RWPE2 (cell line): Measurements from ENCODE around the gene PHF2.

Experiments
- ATAC-seq: fragments of 200-7000 bp; cut with Tn5 transposase; 3 replicates; pipeline ENCODE4 v1.9.1; 2021; ENCODE audit warnings: low read depth
- DNase-seq: peaks from one replicate; pipeline ENCODE4 v3.0.0-alpha.2; 2020; ENCODE audit warnings: low spot score
- H3K27ac ChIP-seq: fragments of 450-650 bp; 2 replicates; pipeline ENCODE4 v1.5.1; 2017; ENCODE audit warnings: mild to moderate bottlenecking; ENCODE audit not compliant: poor library complexity, severe bottlenecking
- H3K27me3 ChIP-seq: fragments of 250-450 bp; sonication (Bioruptor Pico); 2 replicates; pipeline ENCODE4 v1.5.1; 2021; ENCODE audit warnings: mild to moderate bottlenecking, moderate library complexity; ENCODE audit not compliant: insufficient read depth, poor library complexity, severe bottlenecking
- H3K36me3 ChIP-seq: fragments of 250-450 bp; sonication (Bioruptor Pico); 2 replicates; pipeline ENCODE4 v1.5.1; 2020; ENCODE audit warnings: low read depth, mild to moderate bottlenecking, moderate library complexity
- H3K4me1 ChIP-seq: fragments of 250-450 bp; sonication (Bioruptor Pico); 2 replicates; pipeline ENCODE4 v1.5.1; 2021; ENCODE audit warnings: mild to moderate bottlenecking, moderate library complexity; ENCODE audit not compliant: insufficient read depth, poor library complexity, severe bottlenecking
- H3K4me3 ChIP-seq: fragments of 250-450 bp; sonication (Bioruptor Pico); 2 replicates; pipeline ENCODE4 v1.5.1; 2021; ENCODE audit warnings: mild to moderate bottlenecking, moderate library complexity; ENCODE audit not compliant: severe bottlenecking
- H3K9me3 ChIP-seq: fragments of 250-450 bp; sonication (Bioruptor Pico); 2 replicates; pipeline ENCODE4 v1.5.1; 2021; ENCODE audit warnings: mild to moderate bottlenecking, moderate library complexity; ENCODE audit not compliant: severe bottlenecking
- TF ChIP-seq, protein P1 (sequence below): fragments of 450-650 bp; IDR thresholded peaks from one replicate; pipeline ENCODE4 v1.5.1; 2017; ENCODE audit warnings: mild to moderate bottlenecking, moderate library complexity; ENCODE audit not compliant: poor library complexity, severe bottlenecking

Gene PHF2

DNA sequence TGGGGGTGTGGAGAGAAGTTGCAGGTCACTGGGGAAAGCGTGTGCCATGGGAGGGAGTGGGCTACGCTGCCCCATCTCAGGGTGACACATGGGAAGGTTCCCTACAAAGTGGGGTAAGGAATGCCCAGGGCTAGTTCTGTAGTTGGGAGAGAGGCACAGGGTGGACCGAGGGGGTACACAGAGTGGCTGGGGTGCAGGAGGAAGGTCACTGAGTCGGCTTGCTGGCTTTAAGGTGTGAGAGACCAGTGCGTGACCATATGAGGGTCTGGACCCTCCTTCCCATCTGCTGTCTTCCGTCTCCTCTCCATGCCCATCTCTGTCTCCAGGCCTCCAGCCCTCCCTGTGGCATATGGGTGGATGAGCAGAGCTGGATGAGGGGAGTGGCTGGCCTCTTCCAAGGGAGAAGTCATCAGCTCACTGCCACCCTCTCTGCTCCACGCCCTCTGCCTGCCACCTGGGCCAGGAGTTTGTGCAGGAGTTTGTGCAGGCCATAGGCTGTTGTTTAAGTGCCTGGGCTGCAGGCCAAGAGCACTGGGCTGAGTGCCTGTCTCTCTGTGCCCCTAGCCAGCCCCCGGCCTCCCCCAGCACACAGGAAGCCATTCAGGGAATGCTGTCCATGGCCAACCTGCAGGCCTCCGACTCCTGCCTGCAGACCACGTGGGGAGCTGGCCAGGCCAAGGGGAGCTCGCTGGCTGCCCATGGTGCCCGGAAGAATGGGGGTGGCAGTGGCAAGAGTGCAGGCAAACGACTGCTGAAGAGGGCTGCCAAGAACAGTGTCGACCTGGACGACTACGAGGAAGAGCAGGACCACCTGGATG is 96.8 kb downstream of the PHF2 start:
- Histone ChIP-seq H3K4me1 (no peaks in the 10 kb centered on the region), H3K4me3 (no peak overlapping the region), H3K36me3 (no peaks in the 10 kb centered on the region; the same call in 1 of the 2 replicates), H3K27ac (no peak overlapping the region), H3K27me3 (no peaks in the 10 kb centered on the region), H3K9me3 (no peaks in the 10 kb centered on the region)
- TF ChIP-seq, protein P1, sequence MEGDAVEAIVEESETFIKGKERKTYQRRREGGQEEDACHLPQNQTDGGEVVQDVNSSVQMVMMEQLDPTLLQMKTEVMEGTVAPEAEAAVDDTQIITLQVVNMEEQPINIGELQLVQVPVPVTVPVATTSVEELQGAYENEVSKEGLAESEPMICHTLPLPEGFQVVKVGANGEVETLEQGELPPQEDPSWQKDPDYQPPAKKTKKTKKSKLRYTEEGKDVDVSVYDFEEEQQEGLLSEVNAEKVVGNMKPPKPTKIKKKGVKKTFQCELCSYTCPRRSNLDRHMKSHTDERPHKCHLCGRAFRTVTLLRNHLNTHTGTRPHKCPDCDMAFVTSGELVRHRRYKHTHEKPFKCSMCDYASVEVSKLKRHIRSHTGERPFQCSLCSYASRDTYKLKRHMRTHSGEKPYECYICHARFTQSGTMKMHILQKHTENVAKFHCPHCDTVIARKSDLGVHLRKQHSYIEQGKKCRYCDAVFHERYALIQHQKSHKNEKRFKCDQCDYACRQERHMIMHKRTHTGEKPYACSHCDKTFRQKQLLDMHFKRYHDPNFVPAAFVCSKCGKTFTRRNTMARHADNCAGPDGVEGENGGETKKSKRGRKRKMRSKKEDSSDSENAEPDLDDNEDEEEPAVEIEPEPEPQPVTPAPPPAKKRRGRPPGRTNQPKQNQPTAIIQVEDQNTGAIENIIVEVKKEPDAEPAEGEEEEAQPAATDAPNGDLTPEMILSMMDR: no peak
- DNase-seq (peak; percentile 57), ATAC-seq (no peak)

DNA sequence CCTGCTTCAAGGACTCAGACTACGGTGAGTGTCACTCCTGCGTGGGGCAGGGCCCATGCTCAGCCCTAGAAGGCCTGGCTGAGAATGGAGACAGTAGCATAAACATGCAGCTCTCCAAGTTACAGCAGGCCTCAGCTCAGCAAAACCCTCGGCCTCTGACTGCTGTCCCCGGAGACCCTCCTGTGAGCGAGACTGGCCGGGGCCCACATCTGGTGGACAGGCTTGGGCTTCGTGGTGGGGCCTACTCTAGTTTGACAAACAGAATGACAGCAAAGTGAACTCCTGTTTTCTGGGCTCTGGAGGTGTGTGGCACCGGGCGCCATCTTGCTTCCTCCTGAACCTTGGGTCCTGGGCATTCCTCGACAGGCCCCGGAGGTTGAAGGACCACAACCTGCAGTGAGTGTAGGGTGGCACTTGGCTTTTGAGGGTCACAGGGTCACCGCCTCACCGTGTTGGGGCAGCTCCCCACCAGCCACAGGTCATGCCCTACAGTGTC is 97.5 kb downstream of the PHF2 start:
- Histone ChIP-seq H3K9me3 (no peaks in the 10 kb centered on the region), H3K4me1 (no peaks in the 10 kb centered on the region), H3K36me3 (no peaks in the 10 kb centered on the region; the same call in 1 of the 2 replicates), H3K27ac (no peak overlapping the region), H3K27me3 (no peaks in the 10 kb centered on the region), H3K4me3 (no peak overlapping the region)
- TF ChIP-seq, protein P1: no peak
- DNase-seq: peak; percentile 33
- no peak for ATAC-seq

DNA sequence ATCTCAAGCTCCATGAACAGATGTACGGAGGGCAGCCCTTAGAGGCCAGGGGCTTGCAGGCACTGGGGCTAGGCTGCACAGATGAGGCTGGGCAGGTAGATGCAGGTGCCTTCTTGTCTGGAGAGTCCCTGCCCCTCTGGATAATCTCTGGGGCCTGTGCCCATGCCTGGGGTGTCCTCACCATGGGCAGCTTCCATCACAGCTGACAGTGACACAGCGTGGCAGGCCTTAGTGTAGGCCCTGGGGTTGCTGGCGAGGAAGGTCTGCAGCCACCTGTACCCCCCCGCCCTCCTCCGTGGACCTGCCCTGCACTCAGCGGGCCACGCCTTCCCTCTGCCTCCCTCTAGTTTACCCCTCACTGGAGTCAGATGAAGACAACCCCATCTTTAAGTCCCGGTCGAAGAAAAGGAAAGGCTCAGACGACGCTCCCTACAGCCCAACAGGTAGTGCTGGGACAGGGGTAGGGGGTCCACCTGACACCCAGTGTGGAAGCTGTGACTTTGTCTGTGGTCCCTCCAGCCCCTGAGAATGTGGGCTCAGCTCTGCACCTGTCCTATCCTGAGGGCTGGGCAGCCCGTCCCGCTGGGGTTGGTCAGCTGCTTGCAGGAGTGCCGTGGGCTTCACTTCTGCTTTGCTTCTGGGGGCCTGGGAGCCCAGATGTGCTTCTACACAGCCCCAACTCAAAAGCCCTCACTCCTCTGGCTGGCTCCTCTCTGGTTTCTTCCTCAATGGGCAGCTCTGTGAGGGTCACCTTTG is 98.4 kb downstream of the PHF2 start:
- no peaks in the 10 kb centered on the region for H3K27me3 ChIP-seq
- no peak overlapping the region for H3K27ac ChIP-seq
- no peaks in the 10 kb centered on the region; the same call in 1 of the 2 replicates for H3K36me3 ChIP-seq
- H3K4me1 ChIP-seq: no peaks in the 10 kb centered on the region
- H3K9me3 ChIP-seq: no peaks in the 10 kb centered on the region
- TF ChIP-seq, protein P1: no peak
- H3K4me3 ChIP-seq: no peak overlapping the region
- ATAC-seq (no peak), DNase-seq (peak; percentile 54)

DNA sequence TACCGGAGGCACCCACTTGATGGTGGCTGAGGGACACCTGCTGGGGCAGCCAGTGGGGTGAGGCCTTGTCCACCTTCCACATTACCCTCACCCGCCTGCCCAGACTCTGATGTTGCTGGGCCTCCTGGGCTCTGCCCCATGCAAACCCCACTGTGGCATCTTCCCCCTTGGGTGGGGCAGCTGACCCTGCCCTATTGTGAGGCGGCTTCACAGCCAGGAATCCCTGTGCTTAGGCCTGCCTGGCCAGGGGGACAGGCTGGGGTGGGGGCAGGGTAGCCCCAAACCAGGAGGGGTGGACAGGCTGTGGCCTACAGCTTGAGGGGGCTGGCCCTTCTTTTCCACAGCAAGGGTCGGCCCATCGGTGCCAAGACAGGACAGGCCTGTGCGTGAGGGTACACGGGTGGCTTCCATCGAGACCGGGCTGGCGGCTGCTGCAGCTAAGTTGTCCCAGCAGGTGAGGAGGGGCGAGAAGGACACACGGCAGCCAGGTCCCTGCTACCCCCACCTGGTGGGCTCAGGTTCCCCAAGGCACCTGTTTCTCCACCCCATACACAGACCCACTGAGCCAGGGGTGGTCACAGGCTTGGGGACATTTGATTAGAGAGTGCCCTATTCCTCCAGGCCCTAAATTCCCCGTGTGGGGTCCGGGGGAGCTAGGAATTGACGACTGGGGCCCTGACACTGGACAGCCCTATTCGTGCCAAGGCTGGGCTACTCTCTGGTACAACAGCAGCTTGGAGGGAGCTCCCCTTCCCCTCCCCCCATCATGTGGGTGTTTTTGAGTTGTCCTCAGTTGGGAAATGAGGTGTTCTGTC is 99.2 kb downstream of the PHF2 start:
- no peaks in the 10 kb centered on the region; the same call in 1 of the 2 replicates for H3K36me3 ChIP-seq
- TF ChIP-seq, protein P1: no peak
- H3K27ac ChIP-seq: no peak overlapping the region
- ATAC-seq (no peak), DNase-seq (peak; percentile 48)
- H3K4me3 ChIP-seq: no peak overlapping the region
- no peaks in the 10 kb centered on the region for H3K9me3 ChIP-seq
- no peaks in the 10 kb centered on the region for H3K4me1 ChIP-seq
- H3K27me3 ChIP-seq: no peaks in the 10 kb centered on the region
